Peyer's patch (tissue), 4 donors: Measurements from ENCODE around the gene CAMK2N1. TPM values are rescaled to one million over a fixed set of nuclear protein-coding genes. Genes with fewer than 3 reads are reported as not detected.
A peak's percentile ranks its signal among the peaks of the same experiment; 100 is the strongest.

Experiments used
- DNase-seq, 3 donors: peaks; one replicate each; pipeline ENCODE4 v3.0.0-alpha.2; 2017 to 2019
- H3K27ac ChIP-seq, 4 donors: fragments of 200-600 bp; sonication (generic); one replicate each; pipeline ENCODE4 v1.5.1; 2016 to 2019
- H3K27me3 ChIP-seq, 2 donors: fragments of 200-600 bp; sonication (generic); one replicate each; pipeline ENCODE4 v1.5.1; 2019
- H3K36me3 ChIP-seq, 3 donors: fragments of 200-600 bp; sonication (generic); one replicate each; pipeline ENCODE4 v1.5.1; 2016 to 2019
- H3K4me1 ChIP-seq, 4 donors: fragments of 200-600 bp; sonication (generic); one replicate each; pipeline ENCODE4 v1.5.1; 2016 to 2019
- H3K4me3 ChIP-seq, 4 donors: fragments of 200-600 bp; sonication (generic); 1 replicate in 3 of 4; 2 replicates in 1 of 4; pipeline ENCODE4 v1.5.1; 2016 to 2019; ENCODE audit warnings: mild to moderate bottlenecking in 1 of 4
- H3K9me3 ChIP-seq, 4 donors: fragments of 200-600 bp; sonication (generic); one replicate each; pipeline ENCODE4 v1.5.1; 2016 to 2019; ENCODE audit warnings: mild to moderate bottlenecking in 1 of 4
- CTCF ChIP-seq, 6 experiments: fragments of 450-650 bp in 4 of 6; fragments of 200-600 bp in 2 of 6; sonication (generic) in 1 of 6; IDR thresholded peaks; one replicate each; pipeline ENCODE4 v1.5.1; 2017 to 2019; ENCODE audit warnings: antibody characterized with exemption in 6 of 6, mild to moderate bottlenecking in 3 of 6, moderate library complexity in 1 of 6
- POLR2A ChIP-seq, 2 donors: fragments of 450-650 bp; IDR thresholded peaks; one replicate each; pipeline ENCODE4 v1.5.1; 2017; ENCODE audit warnings: antibody characterized with exemption in 2 of 2, mild to moderate bottlenecking in 2 of 2, moderate library complexity in 2 of 2
- total RNA-seq, 4 donors: library from RNA; depleted of rRNA; stranded (reverse); fragments of >200 nt; gene quantifications; one replicate each; pipeline ENCODE4 v1.1.0, GENCODE V29; 2016

Gene CAMK2N1
- total RNA-seq, 4 donors from 2014 or later = 18.2 to 89.7 (median 75.1) TPM

GRCh38 chr1:20483833-20484518 lies 2.0 kb downstream of the CAMK2N1 start:
- Histone ChIP-seq H3K27ac (peak overlapping the region; percentile 31 to 100 (median 86)), H3K9me3 (no peaks in the 10 kb centered on the region), H3K4me3 (peak overlapping the region; percentile 55 to 92 (median 70)), H3K4me1 (peaks cover 0 to 64% (median 12%) of the 10 kb centered on the region in 4 donors), H3K27me3 (no peaks in the 10 kb centered on the region), H3K36me3 (no peaks in the 10 kb centered on the region)
- peak in 1 of 3 donors; percentile 65 for DNase-seq
- TF ChIP-seq CTCF (IDR thresholded peaks at IDR 0.05) = no peak
- no peak for TF ChIP-seq POLR2A (IDR thresholded peaks at IDR 0.05)

- peak overlapping the region in 2 of 4 donors; percentile 95 to 100 for H3K27ac ChIP-seq
These were observed 2.7 kb downstream of the CAMK2N1 start for GRCh38 chr1:20483098-20483832.

GRCh38 chr1:20481643-20482498 lies 4.1 kb downstream of the CAMK2N1 start:
- H3K27me3 ChIP-seq = peaks cover 0 to 2% of the 10 kb centered on the region in 2 donors
- no peak overlapping the region for H3K4me3 ChIP-seq
- no peak for DNase-seq
- peaks cover 0 to 68% (median 14%) of the 10 kb centered on the region in 4 donors for H3K4me1 ChIP-seq
- TF ChIP-seq POLR2A (IDR thresholded peaks at IDR 0.05) = peak in 1 of 2 donors; percentile 20
- no peak for TF ChIP-seq CTCF (IDR thresholded peaks at IDR 0.05)
- no peaks in the 10 kb centered on the region for H3K9me3 ChIP-seq
- H3K27ac ChIP-seq = peak overlapping the region in 3 of 4 donors; percentile 75 to 95 (median 90)
- H3K36me3 ChIP-seq = no peaks in the 10 kb centered on the region

More at GRCh38 chr1:20483098-20483832, 2.7 kb downstream of the CAMK2N1 start:
- H3K4me3 ChIP-seq = peak overlapping the region in 3 of 4 donors; percentile 55 to 92 (median 74)
- H3K9me3 ChIP-seq = no peaks in the 10 kb centered on the region
- no peak for TF ChIP-seq POLR2A (IDR thresholded peaks at IDR 0.05)
- TF ChIP-seq CTCF (IDR thresholded peaks at IDR 0.05) = no peak
- H3K27me3 ChIP-seq = no peaks in the 10 kb centered on the region
- no peaks in the 10 kb centered on the region for H3K36me3 ChIP-seq
- DNase-seq = no peak
- peaks cover 0 to 66% (median 12%) of the 10 kb centered on the region in 4 donors for H3K4me1 ChIP-seq

GRCh38 chr1:20480951-20481617 lies 4.9 kb downstream of the CAMK2N1 start:
- Histone ChIP-seq H3K36me3 (no peaks in the 10 kb centered on the region), H3K4me3 (peak overlapping the region in 2 of 4 donors; percentile 8 to 20), H3K4me1 (peaks cover 0 to 73% (median 12%) of the 10 kb centered on the region in 4 donors), H3K27me3 (peaks cover 0 to 7% of the 10 kb centered on the region in 2 donors), H3K9me3 (no peaks in the 10 kb centered on the region), H3K27ac (peak overlapping the region in 3 of 4 donors; percentile 75 to 95 (median 90))
- TF ChIP-seq CTCF (IDR thresholded peaks at IDR 0.05) (no peak), POLR2A (IDR thresholded peaks at IDR 0.05) (peak in 1 of 2 donors; percentile 8)
- peak in 2 of 3 donors; percentile 68 to 71 for DNase-seq
